Activated CD4-positive, alpha-beta T cell treated with anti-CD3 and anti-CD28 coated beads, Interleukin-2, amount 50 U/mL, for 1 hour (primary cell): ENCODE measurements around the gene BTN2A1.
"Not testable (repeated sequence)": the region's sequence is repeated elsewhere in the genome, so short reads cannot be mapped to it uniquely, and the experiment has no call there.

Experiments
- DNase-seq: peaks from one replicate; pipeline ENCODE4 v3.0.0-alpha.2; 2020

Gene BTN2A1

DNA sequence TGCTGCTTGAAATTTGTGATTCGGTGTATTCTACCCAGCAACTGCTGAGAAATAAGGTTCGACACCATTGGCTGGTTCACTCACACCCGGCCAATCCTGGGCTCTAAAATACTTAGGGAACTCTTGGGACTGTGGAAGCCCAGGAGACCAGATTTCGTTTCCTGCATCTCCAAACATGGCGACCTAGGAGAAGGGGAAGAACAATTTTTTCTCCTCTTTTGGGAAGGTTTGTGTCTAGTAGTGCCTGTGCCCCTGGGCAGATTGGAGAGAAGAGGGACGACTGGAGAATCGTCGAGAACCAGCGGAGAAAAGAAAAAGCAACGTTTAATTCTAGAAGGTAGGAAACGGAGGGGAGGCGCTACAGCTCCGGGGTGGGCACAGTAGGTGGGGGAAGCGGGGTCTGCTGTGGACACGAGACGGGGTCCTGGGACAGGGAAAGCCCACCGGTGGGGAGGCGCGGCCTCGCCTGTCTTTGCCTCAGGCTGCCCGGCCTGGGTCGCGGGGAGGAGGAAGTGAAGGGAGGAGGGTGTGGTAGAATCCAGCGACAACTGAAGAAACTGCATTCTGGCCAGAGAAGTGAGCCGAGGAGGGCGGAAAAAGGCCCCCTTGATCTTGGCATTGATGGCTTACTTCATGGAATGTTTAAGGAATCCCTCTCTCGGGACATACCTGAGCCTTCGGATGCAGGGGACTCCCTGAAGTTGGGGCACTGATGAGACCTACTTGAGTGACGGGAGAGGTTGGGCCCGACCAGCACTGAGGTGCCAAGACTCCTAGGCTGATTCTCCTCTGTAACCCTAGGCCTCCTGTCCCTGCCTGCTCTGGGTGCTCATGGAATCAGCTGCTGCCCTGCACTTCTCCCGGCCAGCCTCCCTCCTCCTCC, at the start of gene BTN2A1:
Gene BTN2A1, plus strand, starts transcription at position 150 of the 883 bp plus-strand sequence. Its CDS starts 682 bp downstream, at position 832.
- DNase-seq: peak; percentile 50

DNA sequence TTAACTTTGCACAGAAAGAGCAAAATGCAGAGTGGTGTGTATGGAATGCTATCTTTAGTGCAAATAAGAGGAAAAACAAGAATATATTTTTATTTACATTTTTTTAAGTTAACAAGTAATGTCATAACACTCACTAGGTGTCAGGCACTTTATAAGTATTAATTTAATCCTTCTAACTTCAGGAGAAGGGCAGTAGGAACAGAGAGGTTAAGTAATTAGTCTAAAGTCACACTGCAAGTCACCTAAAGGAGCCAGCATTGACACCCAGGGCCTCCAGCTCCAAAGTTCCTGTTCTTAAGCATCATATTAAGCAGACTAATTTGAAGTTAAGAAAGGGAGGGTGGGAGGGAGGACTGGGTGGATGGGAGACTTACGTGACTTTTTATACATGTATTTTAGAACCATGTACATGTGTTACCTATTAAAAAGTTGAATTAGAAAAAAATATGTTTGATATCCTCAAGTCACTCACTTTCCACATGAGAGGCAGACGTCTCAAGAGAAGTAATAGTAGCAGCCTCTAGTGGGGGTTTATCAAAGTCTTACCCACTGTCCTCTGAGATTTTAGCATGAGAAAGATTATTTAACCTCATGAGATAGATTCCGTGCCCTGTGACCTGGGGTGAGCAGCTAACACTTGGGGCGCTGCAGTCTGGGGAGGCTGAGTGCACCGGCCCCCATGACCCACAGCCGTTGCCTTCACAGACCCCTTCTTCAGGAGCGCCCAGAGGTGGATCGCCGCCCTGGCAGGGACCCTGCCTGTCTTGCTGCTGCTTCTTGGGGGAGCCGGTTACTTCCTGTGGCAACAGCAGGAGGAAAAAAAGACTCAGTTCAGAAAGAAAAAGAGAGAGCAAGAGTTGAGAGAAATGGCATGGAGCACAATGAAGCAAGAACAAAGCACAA, 48.7 kb upstream of the BTN2A1 start:
- no peak for DNase-seq

DNA sequence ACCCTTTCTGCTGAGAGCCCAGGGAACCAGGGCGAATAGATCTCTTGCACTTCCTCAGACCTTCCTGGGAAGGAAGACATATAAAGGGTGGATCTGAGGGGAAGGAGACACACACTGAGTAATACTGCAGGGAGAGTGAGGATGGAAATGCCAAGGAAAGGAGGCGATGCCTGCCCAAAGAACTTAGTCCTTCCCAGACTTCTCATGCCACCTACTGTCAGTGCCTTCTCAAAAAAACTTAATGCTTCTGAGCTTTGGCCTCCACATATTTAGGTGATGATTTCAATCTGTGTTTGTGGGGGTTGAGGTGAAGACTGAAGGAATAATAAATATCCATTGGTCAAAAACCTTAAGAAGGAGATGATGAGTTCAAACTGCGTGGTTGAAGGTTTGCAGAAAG, 46.0 kb upstream of the BTN2A1 start:
- no peak for DNase-seq

DNA sequence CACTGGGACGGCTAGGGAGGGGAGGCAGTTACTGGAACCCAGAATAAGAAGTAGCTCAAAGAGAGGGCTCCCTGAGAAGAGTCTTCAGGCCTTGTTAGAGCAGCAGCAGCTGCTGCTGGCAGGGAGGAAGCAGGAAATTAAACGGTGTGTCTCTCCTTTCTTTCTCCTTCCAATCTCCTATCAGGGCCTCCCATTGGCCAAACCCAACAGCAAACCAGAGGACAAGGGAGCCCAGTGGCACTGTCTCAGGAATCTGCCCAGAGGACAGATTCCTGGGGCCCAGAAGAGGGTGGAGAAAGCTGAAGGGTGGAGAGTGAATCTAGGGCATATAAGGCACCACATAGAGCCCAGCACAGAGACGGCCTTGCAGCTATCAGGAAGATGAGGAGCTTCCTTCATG, 45.5 kb upstream of the BTN2A1 start:
- DNase-seq: no peak

DNA sequence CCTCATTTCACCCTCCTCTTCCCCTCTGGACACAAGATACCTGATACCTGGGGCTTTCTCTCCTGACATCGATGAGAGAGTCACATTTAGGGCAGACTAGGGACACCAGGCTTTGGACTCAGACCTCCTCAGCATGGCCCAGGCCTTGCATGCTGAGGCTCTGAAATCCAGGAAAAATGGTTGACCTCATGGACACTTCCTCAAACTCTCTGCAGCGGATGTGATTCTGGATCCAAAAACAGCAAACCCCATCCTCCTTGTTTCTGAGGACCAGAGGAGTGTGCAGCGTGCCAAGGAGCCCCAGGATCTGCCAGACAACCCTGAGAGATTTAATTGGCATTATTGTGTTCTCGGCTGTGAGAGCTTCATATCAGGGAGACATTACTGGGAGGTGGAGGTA, 44.8 kb upstream of the BTN2A1 start:
- no peak for DNase-seq

DNA sequence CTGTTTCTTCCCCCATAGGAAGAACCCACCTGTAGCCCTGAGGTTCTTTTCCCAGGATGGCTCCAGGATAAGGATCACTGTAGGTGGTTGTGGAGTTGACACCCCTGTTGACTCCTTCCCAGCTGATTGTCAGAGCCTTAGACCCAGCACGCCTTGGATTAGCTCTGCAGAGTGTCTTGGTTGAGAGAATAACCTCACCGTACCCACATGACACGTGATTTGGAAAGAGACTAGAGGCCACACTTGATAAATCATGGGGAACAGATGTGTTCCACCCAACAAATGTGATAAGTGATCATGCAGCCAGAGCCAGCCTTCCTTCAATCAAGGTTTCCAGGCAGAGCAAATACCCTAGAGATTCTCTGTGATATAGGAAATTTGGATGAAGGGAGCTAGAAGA, 43.5 kb upstream of the BTN2A1 start:
- no peak for DNase-seq

DNA sequence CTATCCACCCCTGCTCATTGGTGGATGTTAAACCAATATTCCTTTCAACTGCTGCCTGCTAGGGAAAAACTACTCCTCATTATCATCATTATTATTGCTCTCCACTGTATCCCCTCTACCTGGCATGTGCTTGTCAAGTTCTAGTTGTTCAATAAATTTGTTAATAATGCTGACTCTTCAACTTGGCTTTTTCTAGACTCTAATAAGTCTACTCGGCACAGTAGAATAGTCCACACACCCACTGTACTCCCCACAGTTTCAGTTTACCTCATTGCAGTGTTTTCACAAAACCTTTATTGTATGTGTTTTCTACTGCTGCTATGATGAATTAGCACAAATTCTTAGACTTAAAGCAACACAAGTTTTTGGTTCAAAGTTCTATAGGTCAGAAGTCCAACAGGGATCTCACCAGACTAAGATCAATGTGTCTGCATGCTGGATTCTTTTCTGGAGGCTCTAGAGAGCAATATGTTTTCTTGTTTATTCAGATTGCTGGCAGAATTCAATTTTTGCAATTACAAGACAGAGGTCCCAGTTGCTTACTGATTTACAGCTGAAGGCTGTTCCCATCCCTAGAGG, 42.6 kb upstream of the BTN2A1 start:
- DNase-seq: no peak

DNA sequence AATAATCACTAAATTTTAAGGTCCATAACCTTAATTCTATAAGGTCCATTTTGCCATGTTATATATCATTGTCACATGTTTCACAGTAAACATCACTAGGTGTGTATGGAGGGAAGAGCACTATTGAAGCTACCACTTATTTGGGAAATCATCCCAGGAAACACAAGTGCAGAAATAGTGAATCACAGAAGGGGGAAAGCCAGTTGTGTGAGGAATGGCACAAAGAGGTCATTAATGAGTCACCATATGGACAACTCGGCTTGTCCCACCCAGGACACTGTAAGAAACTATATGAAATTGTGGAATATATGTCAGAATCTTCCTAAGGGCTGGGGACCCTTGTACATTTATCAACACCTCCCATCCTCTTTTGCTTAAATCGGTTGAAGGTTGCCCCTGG, 42.0 kb upstream of the BTN2A1 start:
- no peak for DNase-seq

DNA sequence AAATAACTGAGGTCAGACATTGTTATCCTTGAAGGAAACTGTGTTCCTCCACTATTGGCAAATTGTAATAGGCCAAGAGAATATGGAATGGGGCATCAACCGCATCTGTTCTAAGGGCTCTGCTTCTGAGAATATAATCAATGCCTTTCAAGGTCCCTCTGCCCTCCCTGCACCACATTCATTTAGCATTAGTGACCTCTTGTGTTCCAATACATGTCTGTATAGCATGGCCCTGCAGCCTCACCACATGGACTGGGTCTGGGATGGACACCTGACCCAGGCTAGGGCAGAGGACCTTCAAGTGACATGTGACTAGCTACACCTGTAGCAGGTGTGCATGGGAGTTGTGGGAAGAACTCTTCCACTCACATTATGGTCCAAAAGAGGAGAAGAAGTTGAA, 41.5 kb upstream of the BTN2A1 start:
- DNase-seq: no peak

DNA sequence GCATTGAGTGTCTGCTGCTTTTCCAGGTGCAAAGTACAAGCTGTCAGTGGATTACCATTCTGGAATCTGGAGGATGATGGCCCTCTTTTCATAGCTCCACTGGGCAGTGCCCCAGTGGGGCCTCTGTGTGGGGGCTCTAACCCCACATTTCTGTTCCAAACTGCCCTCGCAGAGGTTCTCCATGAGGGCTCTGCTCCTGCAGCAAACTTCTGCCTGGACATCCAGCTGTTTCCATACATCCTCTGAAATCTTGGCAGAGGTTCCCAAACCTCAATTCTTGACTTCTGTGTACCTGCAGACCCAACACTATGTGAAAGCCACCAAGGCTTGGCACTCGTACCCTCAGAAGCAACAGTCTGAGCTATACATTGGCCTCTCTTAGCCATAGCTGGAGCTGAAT, 39.7 kb upstream of the BTN2A1 start:
- DNase-seq: not testable (repeated sequence)

DNA sequence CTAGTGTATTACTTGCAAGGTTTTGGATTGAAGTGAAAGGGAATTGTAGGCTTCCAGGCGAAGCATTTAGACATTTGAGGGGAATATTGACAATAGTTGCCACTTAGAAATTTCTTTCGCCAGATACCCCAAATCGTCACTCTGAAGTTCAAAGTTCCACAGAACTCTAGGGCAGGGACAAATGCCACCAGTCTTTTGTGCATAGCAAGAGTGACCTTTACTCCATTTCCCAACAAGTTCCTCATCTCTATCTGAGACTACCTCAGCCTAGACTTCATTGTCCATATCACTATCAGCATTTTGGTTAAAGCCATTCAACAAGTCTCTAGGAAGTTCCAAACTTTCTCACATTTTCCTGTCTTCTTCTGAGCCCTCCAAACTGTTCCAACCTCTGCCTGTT, 39.0 kb upstream of the BTN2A1 start:
- DNase-seq: not testable (repeated sequence)

DNA sequence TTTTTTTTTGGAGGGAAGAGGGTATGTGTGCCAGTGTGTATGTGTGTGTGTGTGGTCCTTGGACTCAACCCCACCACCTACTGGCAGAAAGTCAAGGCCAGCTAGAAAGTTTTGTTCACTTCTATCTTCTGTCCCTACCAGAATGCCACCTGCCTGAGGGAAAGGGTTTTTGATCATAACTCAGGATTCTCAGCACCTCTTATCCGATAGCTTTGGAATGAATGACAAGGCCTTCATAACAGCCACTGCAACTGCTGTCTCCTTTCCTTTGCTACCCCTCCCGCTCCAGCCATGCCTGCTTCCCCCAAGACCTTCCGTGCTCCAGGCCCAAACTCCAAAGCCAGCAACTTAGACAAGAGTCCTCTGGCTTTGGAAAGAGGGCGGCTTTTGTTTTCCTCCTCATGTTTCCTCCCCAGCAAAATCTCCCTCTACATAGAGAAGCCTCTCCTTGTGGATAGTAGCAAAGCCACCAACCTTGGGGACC, 37.0 kb upstream of the BTN2A1 start:
- peak; percentile 16 for DNase-seq

DNA sequence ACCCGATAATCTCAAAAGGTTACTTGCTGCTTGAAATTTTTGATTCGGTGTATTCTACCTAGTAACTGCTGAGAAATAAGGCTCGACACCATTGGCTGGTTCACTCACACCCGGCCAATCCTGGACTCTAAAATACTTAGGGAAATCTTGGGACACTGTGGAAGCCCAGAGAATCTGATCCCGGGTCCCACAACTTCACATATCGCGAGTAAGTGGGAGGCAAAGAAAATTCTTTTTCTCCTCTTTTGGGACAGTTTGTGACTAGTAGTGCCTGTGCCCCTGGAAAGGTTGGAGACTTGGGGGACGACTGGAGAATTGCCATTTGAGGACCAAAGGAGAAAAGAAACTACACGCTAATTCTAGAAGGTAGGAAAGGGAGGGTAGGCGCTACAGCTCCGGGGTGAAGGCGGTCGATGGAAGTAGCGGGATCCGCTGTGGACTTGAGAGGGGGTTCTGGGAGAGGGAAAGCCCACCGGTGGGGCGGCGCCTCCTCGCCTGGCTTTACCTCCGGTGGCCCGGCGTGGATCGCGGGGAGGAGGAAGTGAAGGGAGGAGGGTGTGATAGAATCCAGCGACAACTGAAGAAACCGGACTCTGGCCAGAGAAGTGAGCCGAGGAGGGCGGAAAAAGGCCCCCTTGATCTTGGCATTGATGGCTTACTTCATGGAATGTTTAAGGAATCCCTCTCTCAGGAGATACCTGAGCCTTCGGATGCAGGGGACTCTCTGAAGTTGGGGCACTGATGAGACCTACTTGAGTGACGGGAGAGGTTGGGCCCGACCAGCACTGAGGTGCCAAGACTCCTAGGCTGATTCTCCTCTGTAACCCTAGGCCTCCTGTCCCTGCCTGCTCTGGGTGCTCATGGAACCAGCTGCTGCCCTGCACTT, 36.3 kb upstream of the BTN2A1 start:
- peak; percentile 27 for DNase-seq

DNA sequence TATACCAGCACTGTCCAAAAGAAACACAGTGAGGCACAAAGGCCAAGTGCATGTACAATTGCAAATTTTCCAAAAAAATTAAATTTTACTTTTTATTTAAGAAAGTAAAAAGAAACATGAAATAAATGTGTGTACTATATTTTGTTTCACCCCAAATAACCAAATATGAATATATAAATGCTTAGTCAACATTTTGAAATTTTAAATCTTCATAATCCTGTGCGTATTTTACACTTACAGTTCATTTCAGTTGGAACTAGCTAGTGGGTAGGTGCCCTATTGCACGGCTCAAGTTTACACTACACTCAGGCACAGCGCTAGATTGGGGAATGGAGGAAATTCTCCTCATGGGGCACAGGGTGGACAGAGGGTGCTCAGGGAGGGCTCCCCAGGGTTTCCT, 35.4 kb upstream of the BTN2A1 start:
- no peak for DNase-seq

DNA sequence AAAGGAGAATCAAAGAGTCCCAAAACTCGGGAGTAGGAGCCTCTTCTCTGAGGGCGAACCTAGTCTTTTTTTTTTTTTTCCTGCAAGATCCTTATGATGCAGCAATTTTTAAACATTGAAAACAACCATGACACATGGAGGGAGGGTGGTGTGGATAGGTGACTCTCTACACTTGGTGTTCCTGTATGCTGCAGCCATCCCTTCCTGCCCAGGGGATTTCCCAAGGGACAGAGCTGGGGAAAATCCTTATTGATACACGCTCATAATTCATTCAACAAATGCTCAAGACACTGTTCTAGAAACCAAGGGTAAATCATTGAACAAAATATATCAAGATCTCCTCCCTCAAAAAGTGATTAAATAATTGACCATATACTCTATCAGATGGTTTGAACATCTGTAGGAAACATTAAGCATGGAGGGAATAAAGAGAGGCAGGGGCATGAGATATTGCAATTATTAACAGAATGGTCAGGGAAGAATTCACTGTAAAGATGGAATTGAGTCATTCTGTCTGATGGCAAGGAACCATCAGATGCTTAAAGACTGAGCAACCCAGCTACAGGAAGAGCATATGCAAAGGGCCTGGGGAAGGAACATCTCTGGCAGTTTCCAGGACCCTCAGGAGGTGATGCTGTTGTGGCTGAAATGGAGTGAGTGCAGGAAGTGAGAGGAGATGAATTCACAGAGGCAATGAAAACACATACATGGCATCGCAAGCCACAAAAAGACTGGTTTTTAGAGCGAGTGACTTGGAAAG, 30.9 kb upstream of the BTN2A1 start:
- no peak for DNase-seq

DNA sequence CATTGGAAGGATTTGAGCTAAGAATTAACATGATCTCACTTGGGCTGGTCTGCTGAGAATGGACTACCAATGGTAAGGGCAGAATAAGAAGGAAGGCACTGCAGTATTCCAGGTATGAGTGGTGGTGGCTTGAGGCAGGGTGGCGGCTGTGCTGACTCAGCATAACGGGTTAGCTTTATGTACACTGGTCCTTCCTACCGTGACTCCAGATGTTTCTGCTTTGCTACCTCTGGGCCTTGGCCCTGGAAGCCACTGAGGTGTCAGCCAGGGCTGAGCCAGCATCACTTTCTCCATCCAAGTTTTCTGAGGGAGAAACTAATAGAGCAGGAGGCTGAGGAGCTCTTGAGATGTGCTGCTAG, 30.3 kb upstream of the BTN2A1 start:
- no peak for DNase-seq

DNA sequence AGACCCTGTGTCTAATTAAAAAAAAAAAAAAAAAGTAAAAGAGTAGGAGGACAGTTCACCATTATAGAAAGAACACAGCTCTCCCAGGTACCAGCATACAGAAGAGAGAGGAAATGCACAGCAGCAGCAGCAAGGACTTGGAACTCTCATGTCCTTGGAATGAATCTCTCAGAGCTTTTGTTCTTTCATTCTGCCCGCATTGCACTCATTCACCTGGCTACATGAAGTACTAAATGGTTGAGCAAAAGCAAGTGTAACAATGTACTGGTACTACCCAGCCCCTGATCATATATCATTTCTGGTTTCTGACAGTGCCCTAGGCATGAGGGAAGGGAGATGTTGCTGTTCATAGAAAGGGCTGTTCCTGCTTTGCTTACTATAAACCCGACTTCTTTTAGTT, 29.5 kb upstream of the BTN2A1 start:
- no peak for DNase-seq

DNA sequence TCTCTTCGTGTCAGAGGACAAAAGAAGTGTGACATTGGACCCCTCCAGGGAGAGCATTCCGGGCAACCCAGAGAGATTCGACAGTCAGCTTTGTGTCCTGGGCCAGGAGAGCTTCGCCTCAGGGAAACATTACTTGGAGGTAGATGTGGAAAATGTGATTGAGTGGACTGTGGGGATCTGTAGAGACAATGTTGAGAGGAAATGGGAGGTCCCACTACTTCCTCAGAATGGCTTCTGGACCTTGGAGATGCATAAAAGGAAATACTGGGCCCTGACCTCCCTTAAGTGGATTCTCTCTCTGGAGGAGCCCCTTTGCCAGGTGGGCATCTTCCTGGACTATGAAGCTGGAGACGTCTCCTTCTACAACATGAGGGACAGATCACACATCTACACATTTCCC, 27.0 kb upstream of the BTN2A1 start:
- DNase-seq: no peak

DNA sequence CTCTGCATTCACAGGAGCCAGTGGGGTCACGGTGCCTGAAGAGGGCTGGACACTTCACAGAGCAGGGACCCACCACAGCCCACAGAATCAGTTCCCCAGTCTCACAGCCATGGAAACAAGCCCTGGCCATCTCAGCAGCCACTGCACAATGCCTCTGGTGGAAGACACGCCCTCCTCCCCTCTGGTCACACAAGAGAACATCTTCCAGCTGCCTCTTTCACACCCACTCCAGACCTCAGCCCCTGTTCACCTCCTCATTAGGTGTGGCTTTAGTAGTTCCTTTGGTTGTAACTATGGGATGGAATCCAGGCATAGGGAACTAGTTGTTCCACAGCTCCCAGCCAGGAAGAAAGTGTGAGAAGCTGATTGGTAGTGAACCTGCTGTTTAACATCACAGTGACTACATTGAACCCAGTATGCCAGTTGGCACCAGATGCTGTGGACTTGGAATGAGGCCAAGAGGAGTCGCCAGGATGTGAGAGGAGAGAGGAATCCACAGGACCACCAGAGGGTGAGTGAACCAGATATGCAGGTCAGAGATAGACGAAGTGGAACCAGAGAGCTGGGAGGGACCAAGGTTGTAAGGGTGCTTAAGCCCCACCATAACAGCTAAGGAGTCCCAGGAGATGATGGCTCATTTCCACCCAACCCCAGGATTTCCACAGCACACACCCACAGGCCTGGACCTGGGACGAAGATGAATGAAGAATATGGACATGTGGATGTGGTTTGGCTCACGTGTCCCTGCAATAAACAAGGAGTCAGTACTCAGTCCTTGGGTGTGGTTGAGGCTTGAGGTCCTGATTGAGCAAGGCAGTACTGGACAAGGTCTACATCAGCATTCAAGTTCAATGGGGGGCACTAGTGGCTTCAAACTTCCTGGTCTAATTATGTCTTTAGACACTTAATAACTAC, 26.2 kb upstream of the BTN2A1 start:
- DNase-seq: no peak

DNA sequence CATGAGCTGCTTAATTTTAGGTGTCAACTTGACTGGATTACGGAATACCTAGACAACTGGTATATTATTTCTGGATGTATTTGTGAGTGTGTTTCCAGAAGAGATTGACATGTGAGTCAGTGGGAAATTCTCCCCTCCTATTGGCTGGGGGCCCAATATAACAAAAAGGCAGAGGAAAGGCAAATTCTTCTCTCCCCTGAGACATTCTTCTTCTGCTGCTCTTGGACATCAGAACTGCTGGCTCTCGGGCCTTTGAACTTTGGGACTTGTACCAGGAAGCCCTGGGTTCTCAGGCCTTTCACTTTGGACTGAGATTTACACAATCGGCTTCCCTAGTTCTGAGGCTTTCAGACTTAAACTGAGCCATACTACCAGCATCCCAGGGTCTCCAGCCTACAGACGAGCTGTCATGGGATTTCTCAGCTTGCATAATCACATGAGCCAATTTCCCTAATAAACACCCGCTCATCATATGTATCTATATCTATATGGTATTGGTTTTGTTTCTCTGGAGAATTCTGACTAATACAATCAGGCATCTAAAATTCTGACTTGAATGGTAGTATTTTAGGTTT, 25.0 kb upstream of the BTN2A1 start:
- DNase-seq: no peak
